ENCODE measurements around the gene UGT1A4. TPM values are rescaled to one million over a fixed set of nuclear protein-coding genes. Genes with fewer than 3 reads are reported as not detected.

UGT1A4 gene
- total and polyA plus RNA-seq, 2 donors (not counting 3 experiments of a cell fraction or from before 2014, with no cell fraction given): not detected

DNA sequence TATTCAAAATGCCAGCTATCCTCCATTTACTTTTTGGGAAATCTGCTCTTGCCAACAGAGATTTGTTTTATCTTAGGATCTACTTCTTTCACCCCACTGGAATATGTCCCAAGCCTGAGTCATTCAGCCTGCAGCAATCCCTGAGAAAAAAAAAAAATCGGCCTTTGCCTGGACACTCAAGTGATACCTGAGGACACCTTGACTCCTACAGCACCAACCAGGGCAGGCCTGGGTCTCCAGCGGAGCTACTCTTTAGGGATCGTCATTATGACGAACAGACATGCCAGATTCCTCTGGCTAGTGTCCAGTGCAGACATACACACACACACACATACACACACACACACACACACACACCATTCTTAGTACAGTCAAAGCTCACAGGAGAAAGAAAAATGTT is 28.1 kb upstream of the UGT1A4 start:
- Histone ChIP-seq H3K27me3 (ENCODE audit: control insufficient read depth in 2 of 2, insufficient read depth in 2 of 2, low read length in 2 of 2) (no peaks in the 10 kb centered on the region), H3K9me3 (replicated peaks; ENCODE audit: control insufficient read depth, insufficient read depth, low read length) (no peaks in the 10 kb centered on the region), H3K4me1 (ENCODE audit: control insufficient read depth, extremely low read depth, insufficient read depth, low read length) (peaks cover 17% of the 10 kb centered on the region), H3K27ac (ENCODE audit: insufficient read depth, low read depth, low read length) (no peak overlapping the region), H2AFZ (ENCODE audit: low read depth, low read length) (no peak overlapping the region), H3K79me2 (ENCODE audit: control insufficient read depth, insufficient read depth, low read length) (no peaks in the 10 kb centered on the region), H3K9ac (replicated peaks; ENCODE audit: extremely low read depth, insufficient read depth, low read length) (no peak overlapping the region), H3K4me3 (replicated peaks in 1 of 3; ENCODE audit: insufficient read depth in 1 of 3, low read depth in 1 of 3, low read length in 3 of 3) (no peak overlapping the region), H4K20me1 (replicated peaks; ENCODE audit: control insufficient read depth, extremely low read depth, insufficient read depth, low read length) (no peaks in the 10 kb centered on the region), H3K9me1 (replicated peaks; ENCODE audit: control insufficient read depth, extremely low read depth, insufficient read depth, low read length) (no peaks in the 10 kb centered on the region), H3K4me2 (ENCODE audit: insufficient read depth, low read length) (no peak overlapping the region), H3K36me3 (ENCODE audit: control insufficient read depth in 2 of 2, extremely low read depth in 1 of 2, insufficient read depth in 2 of 2, low read length in 2 of 2) (no peaks in the 10 kb centered on the region)
- ChIA-PET CTCF (interaction anchor here (1.5 kb wide), 1 partner anchor 21 kb away, joined by 4 read pairs; no protein-coding TSS in a partner anchor), POLR2A (no interaction called here)
- intact Hi-C loops (cut with micrococcal nuclease): no loop called here
- FAIRE-seq: no peak
- TF ChIP-seq POLR2AphosphoS5 (IDR thresholded peaks at IDR 0.05; ENCODE audit: insufficient read depth, low read depth, low read length) (no peak), MYC (IDR thresholded peaks at IDR 0.05; ENCODE audit: low read depth, low read length) (no peak), MAX (IDR thresholded peaks at IDR 0.05; ENCODE audit: insufficient read depth, insufficient read length) (no peak), POLR2A (IDR thresholded peaks at IDR 0.05; ENCODE audit: low read depth, low read length) (no peak), FOS (IDR thresholded peaks at IDR 0.05; ENCODE audit: borderline replicate concordance, insufficient read depth, low read length) (no peak), GATA2 (IDR thresholded peaks at IDR 0.05; ENCODE audit: insufficient read depth, insufficient read length, low read depth, low read length) (no peak), EZH2 (IDR thresholded peaks at IDR 0.05; ENCODE audit: borderline replicate concordance, low read depth, low read length, severe bottlenecking) (no peak), JUN (IDR thresholded peaks at IDR 0.05; ENCODE audit: borderline replicate concordance, insufficient read depth, insufficient read length, low read depth) (no peak)
- TF ChIP-seq, protein P1, sequence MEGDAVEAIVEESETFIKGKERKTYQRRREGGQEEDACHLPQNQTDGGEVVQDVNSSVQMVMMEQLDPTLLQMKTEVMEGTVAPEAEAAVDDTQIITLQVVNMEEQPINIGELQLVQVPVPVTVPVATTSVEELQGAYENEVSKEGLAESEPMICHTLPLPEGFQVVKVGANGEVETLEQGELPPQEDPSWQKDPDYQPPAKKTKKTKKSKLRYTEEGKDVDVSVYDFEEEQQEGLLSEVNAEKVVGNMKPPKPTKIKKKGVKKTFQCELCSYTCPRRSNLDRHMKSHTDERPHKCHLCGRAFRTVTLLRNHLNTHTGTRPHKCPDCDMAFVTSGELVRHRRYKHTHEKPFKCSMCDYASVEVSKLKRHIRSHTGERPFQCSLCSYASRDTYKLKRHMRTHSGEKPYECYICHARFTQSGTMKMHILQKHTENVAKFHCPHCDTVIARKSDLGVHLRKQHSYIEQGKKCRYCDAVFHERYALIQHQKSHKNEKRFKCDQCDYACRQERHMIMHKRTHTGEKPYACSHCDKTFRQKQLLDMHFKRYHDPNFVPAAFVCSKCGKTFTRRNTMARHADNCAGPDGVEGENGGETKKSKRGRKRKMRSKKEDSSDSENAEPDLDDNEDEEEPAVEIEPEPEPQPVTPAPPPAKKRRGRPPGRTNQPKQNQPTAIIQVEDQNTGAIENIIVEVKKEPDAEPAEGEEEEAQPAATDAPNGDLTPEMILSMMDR (IDR thresholded peaks at IDR 0.05; ENCODE audit: extremely low read depth in 1 of 2, insufficient read depth in 1 of 2, low read depth in 1 of 2, low read length in 2 of 2): no peak
- peak; percentile 45 for DNase-seq (ENCODE audit: low read depth, low spot score)
- dilution Hi-C loops (cut with MboI; ENCODE audit: extremely low pct_ligation_motif_present, low sequenced_read_pairs): no loop called here
- BruUV-seq (replicated peaks): no TSS peak

All from endothelial cell of umbilical vein (primary cell).